Measurements from ENCODE around the gene GORASP1.
"Not testable (repeated sequence)": the region's sequence is repeated elsewhere in the genome, so short reads cannot be mapped to it uniquely, and the experiment has no call there.

Gene GORASP1

DNA sequence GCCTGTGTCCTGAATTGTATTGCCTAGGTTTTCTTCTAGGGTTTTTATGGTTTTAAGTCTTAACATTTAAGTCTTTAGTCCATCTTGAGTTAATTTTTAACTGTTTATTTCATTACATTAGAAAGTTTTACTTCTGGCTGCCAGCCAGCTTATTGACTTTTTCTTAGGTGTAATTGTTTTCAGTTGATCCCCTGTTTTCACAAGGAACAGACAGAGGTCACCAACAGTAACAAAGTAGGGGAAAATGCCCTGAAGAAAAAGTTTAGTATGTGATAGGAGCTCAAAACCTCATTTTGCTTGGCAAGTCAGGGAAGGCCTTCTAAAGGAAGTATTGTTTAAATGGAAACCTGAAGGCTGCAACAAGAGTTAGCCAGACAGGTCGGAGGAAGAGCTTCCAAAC, 45.2 kb downstream of the GORASP1 start:
- H3K9ac ChIP-seq (ENCODE audit: low read length in 2 of 2): no peak overlapping the region
- H3K36me3 ChIP-seq (ENCODE audit: control insufficient read depth in 2 of 2, insufficient read depth in 2 of 2, low read length in 2 of 2): peaks cover 8 to 9% of the 10 kb centered on the region in 2 donors
- no peak overlapping the region for H3K27ac ChIP-seq (ENCODE audit: low read length)
- no peak overlapping the region for H3K4me3 ChIP-seq (ENCODE audit: low read length in 2 of 2)
- H3K4me1 ChIP-seq (ENCODE audit: control insufficient read depth, insufficient read depth, low read length): no peaks in the 10 kb centered on the region
- no peaks in the 10 kb centered on the region for H3K27me3 ChIP-seq (ENCODE audit: control insufficient read depth in 1 of 2, insufficient read depth in 2 of 2, low read length in 2 of 2)
- no peaks in the 10 kb centered on the region for H3K9me3 ChIP-seq (ENCODE audit: control insufficient read depth in 2 of 2, low read length in 2 of 2)

DNA sequence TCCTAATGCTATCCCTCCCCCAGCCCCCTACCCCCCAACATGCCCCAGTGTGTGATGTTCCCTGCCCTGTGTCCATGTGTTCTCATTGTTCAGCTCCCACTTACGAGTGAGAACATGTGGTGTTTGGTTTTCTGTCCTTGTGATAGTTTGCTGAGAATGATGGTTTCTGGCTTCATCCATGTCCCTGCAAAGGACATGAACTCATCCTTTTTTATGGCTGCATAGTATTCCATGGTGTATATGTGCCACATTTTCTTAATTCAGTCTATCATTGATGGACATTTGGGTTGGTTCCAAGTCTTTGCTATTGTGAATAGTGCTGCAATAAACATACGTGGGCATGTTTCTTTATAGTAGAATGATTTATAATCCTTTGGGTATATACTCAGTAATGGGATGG, 46.2 kb downstream of the GORASP1 start:
- H3K27ac ChIP-seq (ENCODE audit: low read length): not testable (repeated sequence)

DNA sequence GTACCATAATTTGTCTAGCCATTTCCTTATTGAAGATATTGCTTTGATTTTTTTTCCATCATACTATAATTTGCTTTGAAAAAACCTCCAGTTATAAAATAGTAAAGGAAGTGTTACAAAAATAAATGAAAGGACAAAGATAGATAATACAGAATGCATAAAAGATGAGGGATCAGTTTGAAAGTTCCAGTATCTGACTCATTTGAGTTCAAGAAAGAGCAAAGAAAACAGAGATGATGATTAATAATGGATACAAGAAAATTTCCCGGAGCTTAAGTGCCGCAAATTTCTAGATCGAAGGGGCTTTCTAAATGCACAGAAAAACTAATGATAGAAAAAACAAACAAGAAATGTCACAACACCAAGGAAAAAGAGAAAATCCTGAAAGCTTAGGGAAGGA, 51.3 kb downstream of the GORASP1 start:
- H3K4me1 ChIP-seq (ENCODE audit: control insufficient read depth, insufficient read depth, low read length): peaks cover 10% of the 10 kb centered on the region

More for the DNA sequence above, 46.2 kb downstream of the GORASP1 start:
- H3K4me3 ChIP-seq (ENCODE audit: low read length in 2 of 2); H3K9me3 ChIP-seq (ENCODE audit: control insufficient read depth in 2 of 2, low read length in 2 of 2); H3K36me3 ChIP-seq (ENCODE audit: control insufficient read depth in 2 of 2, insufficient read depth in 2 of 2, low read length in 2 of 2); H3K4me1 ChIP-seq (ENCODE audit: control insufficient read depth, insufficient read depth, low read length); H3K27me3 ChIP-seq (ENCODE audit: control insufficient read depth in 1 of 2, insufficient read depth in 2 of 2, low read length in 2 of 2); H3K9ac ChIP-seq (ENCODE audit: low read length in 2 of 2): not testable (repeated sequence)

DNA sequence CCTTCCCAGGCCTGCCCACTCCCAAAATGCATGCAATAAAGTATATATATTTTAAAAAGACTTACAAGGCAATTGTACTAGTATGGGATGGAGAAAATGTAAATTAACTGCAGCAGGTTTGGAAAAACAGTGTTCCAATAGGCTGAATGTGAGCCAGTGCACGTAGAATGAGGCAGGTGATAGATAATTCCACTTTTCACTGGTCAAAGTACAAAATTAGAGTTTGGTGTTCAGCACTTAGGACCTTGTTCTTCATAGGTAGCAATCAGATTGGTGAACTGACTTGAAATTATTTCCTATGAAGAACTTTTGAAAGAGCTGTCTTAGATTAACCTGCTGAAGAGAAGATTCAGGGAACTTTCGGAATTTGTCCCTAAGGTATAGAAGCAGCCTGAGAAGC, 53.7 kb downstream of the GORASP1 start:
- H3K27me3 ChIP-seq (ENCODE audit: control insufficient read depth in 1 of 2, insufficient read depth in 2 of 2, low read length in 2 of 2): no peaks in the 10 kb centered on the region
- H3K9me3 ChIP-seq (ENCODE audit: control insufficient read depth in 2 of 2, low read length in 2 of 2): no peaks in the 10 kb centered on the region
- H3K4me3 ChIP-seq (ENCODE audit: low read length in 2 of 2): no peak overlapping the region
- no peaks in the 10 kb centered on the region for H3K36me3 ChIP-seq (ENCODE audit: control insufficient read depth in 2 of 2, insufficient read depth in 2 of 2, low read length in 2 of 2)
- H3K4me1 ChIP-seq (ENCODE audit: control insufficient read depth, insufficient read depth, low read length): peaks cover 11% of the 10 kb centered on the region
- no peak overlapping the region for H3K9ac ChIP-seq (ENCODE audit: low read length in 2 of 2)
- H3K27ac ChIP-seq (ENCODE audit: low read length): no peak overlapping the region

More for the DNA sequence above, 51.3 kb downstream of the GORASP1 start:
- H3K27me3 ChIP-seq (ENCODE audit: control insufficient read depth in 1 of 2, insufficient read depth in 2 of 2, low read length in 2 of 2): no peaks in the 10 kb centered on the region
- no peaks in the 10 kb centered on the region for H3K9me3 ChIP-seq (ENCODE audit: control insufficient read depth in 2 of 2, low read length in 2 of 2)
- H3K36me3 ChIP-seq (ENCODE audit: control insufficient read depth in 2 of 2, insufficient read depth in 2 of 2, low read length in 2 of 2): no peaks in the 10 kb centered on the region
- H3K27ac ChIP-seq (ENCODE audit: low read length): no peak overlapping the region
- no peak overlapping the region for H3K9ac ChIP-seq (ENCODE audit: low read length in 2 of 2)
- no peak overlapping the region for H3K4me3 ChIP-seq (ENCODE audit: low read length in 2 of 2)

- H3K4me1 ChIP-seq (ENCODE audit: control insufficient read depth, insufficient read depth, low read length): peaks cover 11% of the 10 kb centered on the region
- H3K36me3 ChIP-seq (ENCODE audit: control insufficient read depth in 2 of 2, insufficient read depth in 2 of 2, low read length in 2 of 2): no peaks in the 10 kb centered on the region
- peak overlapping the region; percentile 85 to 94 for H3K9ac ChIP-seq (ENCODE audit: low read length in 2 of 2)
- H3K27ac ChIP-seq (ENCODE audit: low read length): no peak overlapping the region
- H3K9me3 ChIP-seq (ENCODE audit: control insufficient read depth in 2 of 2, low read length in 2 of 2): no peaks in the 10 kb centered on the region
- peak overlapping the region; percentile 94 to 99 for H3K4me3 ChIP-seq (ENCODE audit: low read length in 2 of 2)
- no peaks in the 10 kb centered on the region for H3K27me3 ChIP-seq (ENCODE audit: control insufficient read depth in 1 of 2, insufficient read depth in 2 of 2, low read length in 2 of 2)
Observed at GRCh38 chr3:39052583-39052982, 54.8 kb downstream of the GORASP1 start.

- Histone ChIP-seq H3K27me3 (ENCODE audit: control insufficient read depth in 1 of 2, insufficient read depth in 2 of 2, low read length in 2 of 2) (no peaks in the 10 kb centered on the region), H3K9ac (ENCODE audit: low read length in 2 of 2) (peak within 1 kb of the TSS; percentile 85 to 94), H3K9me3 (ENCODE audit: control insufficient read depth in 2 of 2, low read length in 2 of 2) (no peaks in the 10 kb centered on the region), H3K4me1 (ENCODE audit: control insufficient read depth, insufficient read depth, low read length) (peaks cover 11% of the 10 kb centered on the region), H3K4me3 (ENCODE audit: low read length in 2 of 2) (peak within 1 kb of the TSS; percentile 94 to 99), H3K27ac (ENCODE audit: low read length) (peak within 1 kb of the TSS; percentile 93), H3K36me3 (ENCODE audit: control insufficient read depth in 2 of 2, insufficient read depth in 2 of 2, low read length in 2 of 2) (no peaks in the 10 kb centered on the region)
Observed at GRCh38 chr3:39051649-39052561, 55.5 kb downstream of the GORASP1 start, which contains the start of the genes SCN11A and WDR48. Gene SCN11A (minus strand): TSS chr3:39051944. CDS start chr3:38950362, 101,582 bp downstream. Gene WDR48 (plus strand): TSS chr3:39052016. CDS start chr3:39052026, 10 bp downstream.

GRCh38 chr3:39050029-39050428, 57.4 kb downstream of the GORASP1 start:
- Histone ChIP-seq H3K27ac (ENCODE audit: low read length) (no peak overlapping the region), H3K9ac (ENCODE audit: low read length in 2 of 2) (no peak overlapping the region), H3K9me3 (ENCODE audit: control insufficient read depth in 2 of 2, low read length in 2 of 2) (no peaks in the 10 kb centered on the region), H3K4me1 (ENCODE audit: control insufficient read depth, insufficient read depth, low read length) (peaks cover 11% of the 10 kb centered on the region), H3K27me3 (ENCODE audit: control insufficient read depth in 1 of 2, insufficient read depth in 2 of 2, low read length in 2 of 2) (no peaks in the 10 kb centered on the region), H3K4me3 (ENCODE audit: low read length in 2 of 2) (no peak overlapping the region), H3K36me3 (ENCODE audit: control insufficient read depth in 2 of 2, insufficient read depth in 2 of 2, low read length in 2 of 2) (no peaks in the 10 kb centered on the region)

Data from stomach smooth muscle (tissue), 2 donors.